Measurements from ENCODE around the gene NEU4. TPM values are rescaled to one million over a fixed set of nuclear protein-coding genes. Genes with fewer than 3 reads are reported as not detected.
A peak's percentile ranks its signal among the peaks of the same experiment; 100 is the strongest.

Gene NEU4
- total and polyA plus RNA-seq, 9 of the 15 experiments (the other 6 are each of a cell fraction or from before 2014, with no cell fraction given) = 0.01 to 0.40 TPM; not detected in 7

DNA sequence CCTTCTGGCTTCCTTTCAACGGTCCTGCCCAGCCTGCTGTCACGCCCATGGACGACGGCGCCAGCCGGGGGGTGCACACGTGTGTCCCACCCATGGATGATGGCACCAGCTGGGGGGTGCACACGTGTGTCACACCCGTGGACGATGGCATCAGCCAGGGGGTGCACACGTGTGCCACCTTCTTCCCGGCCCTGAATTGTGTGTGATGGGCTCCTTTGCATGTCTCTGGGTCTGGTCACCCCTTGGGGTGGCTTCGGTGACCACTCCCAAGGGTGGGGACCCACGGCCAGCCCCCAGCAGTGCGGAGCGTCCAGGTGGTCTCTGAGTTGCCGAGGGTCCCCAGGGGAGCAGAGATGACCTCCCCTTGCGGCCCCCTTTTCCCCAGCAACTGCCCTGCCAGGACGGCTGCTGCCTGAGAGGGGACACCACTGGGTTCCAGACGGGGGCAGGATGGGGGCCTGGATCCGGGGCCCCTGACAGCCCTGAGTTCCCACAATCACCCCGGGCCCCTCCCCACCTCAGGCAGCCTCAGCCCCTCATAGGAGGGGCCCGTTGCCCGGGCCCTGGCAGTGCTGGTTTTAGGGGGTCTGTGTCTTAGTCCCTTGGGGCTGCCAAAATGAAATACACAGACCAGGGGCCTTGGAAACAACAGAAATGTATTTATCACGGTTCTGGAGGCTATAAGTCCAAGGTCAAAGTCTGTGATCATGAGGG, 9.4 kb downstream of the NEU4 start:
- TF ChIP-seq ZNF311 (CRISPR knock-in tag; IDR thresholded peaks at IDR 0.05) = no peak
- TF ChIP-seq FOXA1 (IDR thresholded peaks at IDR 0.05; ENCODE audit: borderline replicate concordance) = no peak
- TF ChIP-seq, protein P1, sequence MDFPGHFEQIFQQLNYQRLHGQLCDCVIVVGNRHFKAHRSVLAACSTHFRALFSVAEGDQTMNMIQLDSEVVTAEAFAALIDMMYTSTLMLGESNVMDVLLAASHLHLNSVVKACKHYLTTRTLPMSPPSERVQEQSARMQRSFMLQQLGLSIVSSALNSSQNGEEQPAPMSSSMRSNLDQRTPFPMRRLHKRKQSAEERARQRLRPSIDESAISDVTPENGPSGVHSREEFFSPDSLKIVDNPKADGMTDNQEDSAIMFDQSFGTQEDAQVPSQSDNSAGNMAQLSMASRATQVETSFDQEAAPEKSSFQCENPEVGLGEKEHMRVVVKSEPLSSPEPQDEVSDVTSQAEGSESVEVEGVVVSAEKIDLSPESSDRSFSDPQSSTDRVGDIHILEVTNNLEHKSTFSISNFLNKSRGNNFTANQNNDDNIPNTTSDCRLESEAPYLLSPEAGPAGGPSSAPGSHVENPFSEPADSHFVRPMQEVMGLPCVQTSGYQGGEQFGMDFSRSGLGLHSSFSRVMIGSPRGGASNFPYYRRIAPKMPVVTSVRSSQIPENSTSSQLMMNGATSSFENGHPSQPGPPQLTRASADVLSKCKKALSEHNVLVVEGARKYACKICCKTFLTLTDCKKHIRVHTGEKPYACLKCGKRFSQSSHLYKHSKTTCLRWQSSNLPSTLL (IDR thresholded peaks at IDR 0.05) = no peak
- TF ChIP-seq RAD21 (CRISPR knock-in tag; conservative IDR thresholded peaks at IDR 0.05 in 1 of 2, IDR thresholded peaks at IDR 0.05 in 1 of 2) = no peak
- TF ChIP-seq, protein P2, sequence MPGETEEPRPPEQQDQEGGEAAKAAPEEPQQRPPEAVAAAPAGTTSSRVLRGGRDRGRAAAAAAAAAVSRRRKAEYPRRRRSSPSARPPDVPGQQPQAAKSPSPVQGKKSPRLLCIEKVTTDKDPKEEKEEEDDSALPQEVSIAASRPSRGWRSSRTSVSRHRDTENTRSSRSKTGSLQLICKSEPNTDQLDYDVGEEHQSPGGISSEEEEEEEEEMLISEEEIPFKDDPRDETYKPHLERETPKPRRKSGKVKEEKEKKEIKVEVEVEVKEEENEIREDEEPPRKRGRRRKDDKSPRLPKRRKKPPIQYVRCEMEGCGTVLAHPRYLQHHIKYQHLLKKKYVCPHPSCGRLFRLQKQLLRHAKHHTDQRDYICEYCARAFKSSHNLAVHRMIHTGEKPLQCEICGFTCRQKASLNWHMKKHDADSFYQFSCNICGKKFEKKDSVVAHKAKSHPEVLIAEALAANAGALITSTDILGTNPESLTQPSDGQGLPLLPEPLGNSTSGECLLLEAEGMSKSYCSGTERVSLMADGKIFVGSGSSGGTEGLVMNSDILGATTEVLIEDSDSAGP (CRISPR knock-in tag; IDR thresholded peaks at IDR 0.05) = no peak
- Histone ChIP-seq H3K4me2 (ENCODE audit: insufficient read depth, low read length) (no peak overlapping the region), H3K9me3 (replicated peaks; ENCODE audit: control insufficient read depth, insufficient read depth, low read depth, low read length) (no peaks in the 10 kb centered on the region), H2AFZ (ENCODE audit: low read depth, low read length) (peak overlapping the region; percentile 51; the same call in 1 of the 2 replicates), H3K4me3 (no peak overlapping the region), H3K4me1 (replicated peaks in 1 of 2; ENCODE audit: control insufficient read depth in 2 of 2, insufficient read depth in 2 of 2, low read length in 2 of 2) (peaks cover 0 to 72% of the 10 kb centered on the region in 2 experiments; a peak in 3 of 5 replicates), H3K9me1 (ENCODE audit: control insufficient read depth, insufficient read depth, low read length) (no peaks in the 10 kb centered on the region), H3K9ac (ENCODE audit: insufficient read depth in 1 of 2, low read depth in 2 of 2, low read length in 2 of 2) (no peak overlapping the region; a peak in 1 of 4 replicates), H4K20me1 (replicated peaks; ENCODE audit: control insufficient read depth, insufficient read depth, low read length) (no peaks in the 10 kb centered on the region), H3K27ac (ENCODE audit: extremely low read depth, low read depth, low read length) (no peak overlapping the region), H3K36me3 (ENCODE audit: control insufficient read depth, insufficient read depth, low read length) (no peaks in the 10 kb centered on the region), H3K27me3 (ENCODE audit: control insufficient read depth in 2 of 2, insufficient read depth in 2 of 2, low read length in 2 of 2) (no peaks in the 10 kb centered on the region), H3K79me2 (ENCODE audit: control insufficient read depth, insufficient read depth, low read length) (no peaks in the 10 kb centered on the region)
- POLR2A ChIA-PET = no interaction called here
- no peak for FAIRE-seq
- CTCF ChIA-PET (ENCODE audit: low intra/inter-chr PET ratio) = no interaction called here
- intact Hi-C loops (cut with micrococcal nuclease) = no loop called here
- BruUV-seq (replicated peaks) = no TSS peak
- ATAC-seq = no peak
- no peak for DNase-seq (ENCODE audit: extremely low read depth in 1 of 4, low spot score in 3 of 4)
- 58% methylated on average over 11 of the region's 25 CpGs for WGBS (ENCODE audit: insufficient coverage, low coverage, missing lambda C conversion rate)
- in situ Hi-C loops (cut with MboI) = no loop called here

Measured in K562 (cell line).